AG20443 (cell line): Measurements from ENCODE around the gene CACNA2D3.

Source experiments
- DNase-seq: peaks from one replicate; pipeline ENCODE4 v3.0.0; 2012; ENCODE audit warnings: low spot score, mixed read lengths

CACNA2D3 gene

GRCh38 chr3:54127499-54128056 lies 5.2 kb downstream of the CACNA2D3 start:
- no peak for DNase-seq

- no peak for DNase-seq
Measured at GRCh38 chr3:54131026-54131605, 8.8 kb downstream of the CACNA2D3 start.

- no peak for DNase-seq
Measured at GRCh38 chr3:54131890-54132289, 9.5 kb downstream of the CACNA2D3 start.

- no peak for DNase-seq
Measured at GRCh38 chr3:54132685-54133084, 10.3 kb downstream of the CACNA2D3 start.

GRCh38 chr3:54133196-54133595 lies 10.8 kb downstream of the CACNA2D3 start:
- no peak for DNase-seq

- DNase-seq = no peak
Measured at GRCh38 chr3:54134155-54134554, 11.8 kb downstream of the CACNA2D3 start.

GRCh38 chr3:54134713-54135112 lies 12.4 kb downstream of the CACNA2D3 start:
- no peak for DNase-seq

GRCh38 chr3:54137311-54137710 lies 15.0 kb downstream of the CACNA2D3 start:
- DNase-seq = no peak

- DNase-seq = no peak
Measured at GRCh38 chr3:54138937-54139547, 16.7 kb downstream of the CACNA2D3 start.

GRCh38 chr3:54139630-54140029 lies 17.3 kb downstream of the CACNA2D3 start:
- DNase-seq = no peak

GRCh38 chr3:54144284-54144683 lies 21.9 kb downstream of the CACNA2D3 start:
- no peak for DNase-seq

- DNase-seq = peak; percentile 66
Measured at GRCh38 chr3:54146506-54147239, 24.3 kb downstream of the CACNA2D3 start.

GRCh38 chr3:54150864-54151467 lies 28.6 kb downstream of the CACNA2D3 start:
- DNase-seq = no peak

GRCh38 chr3:54153477-54153876 lies 31.1 kb downstream of the CACNA2D3 start:
- no peak for DNase-seq

GRCh38 chr3:54157860-54158259 lies 35.5 kb downstream of the CACNA2D3 start:
- no peak for DNase-seq

GRCh38 chr3:54159917-54160316 lies 37.6 kb downstream of the CACNA2D3 start:
- DNase-seq = no peak

GRCh38 chr3:54163441-54163840 lies 41.1 kb downstream of the CACNA2D3 start:
- DNase-seq = no peak

GRCh38 chr3:54164192-54164975 lies 42.0 kb downstream of the CACNA2D3 start:
- no peak for DNase-seq

GRCh38 chr3:54165865-54166264 lies 43.5 kb downstream of the CACNA2D3 start:
- DNase-seq = no peak

GRCh38 chr3:54167999-54168398 lies 45.6 kb downstream of the CACNA2D3 start:
- no peak for DNase-seq

GRCh38 chr3:54168451-54168850 lies 46.1 kb downstream of the CACNA2D3 start:
- no peak for DNase-seq

GRCh38 chr3:54169524-54169923 lies 47.2 kb downstream of the CACNA2D3 start:
- DNase-seq = no peak
